GM12878 (cell line): ENCODE measurements around the gene DOHH. TPM values are rescaled to one million over a fixed set of nuclear protein-coding genes. Genes with fewer than 3 reads are reported as not detected.

Experiments
- ATAC-seq: fragments of 200-7000 bp; cut with Tn5 transposase; 3 replicates; pipeline ENCODE4 v1.9.1; 2020; ENCODE audit warnings: mild to moderate bottlenecking, moderate library complexity
- BruUV-seq: library from RNA; stranded (reverse); fragments of 400-500 nt; replicated peaks from 2 replicates; lab custom pipeline; 2021; lab: Mats Ljungman, UMichigan
- CTCF ChIA-PET: fragments of 300-600 bp; sonication (Branson Sonifier 250); formaldehyde crosslinking; extraction: SDS; loops from one replicate; lab custom pipeline; 2021; ENCODE audit warnings: inconsistent platforms; lab: Yijun Ruan, JAX
- POLR2A ChIA-PET: fragments of 350-600 bp; formaldehyde crosslinking; extraction: SDS; loops from one replicate; lab custom pipeline; 2021; ENCODE audit warnings: inconsistent platforms; lab: Charles Lee
- RAD21 ChIA-PET: fragments of 300-600 bp; sonication (Branson Sonifier 250); formaldehyde crosslinking; loops from one replicate; lab custom pipeline; 2023; ENCODE audit warnings: antibody characterized with exemption; ENCODE audit not compliant: unreplicated experiment; lab: Charles Lee
- SMC1A ChIA-PET: fragments of 300-600 bp; sonication (Branson Sonifier 250); formaldehyde crosslinking; loops from one replicate; lab custom pipeline; 2023; ENCODE audit not compliant: unreplicated experiment, uncharacterized antibody; lab: Charles Lee
- DNase-seq: peaks from one replicate; pipeline ENCODE4 v3.0.0-alpha.2; 2011; ENCODE audit warnings: low read depth, low spot score
- FAIRE-seq: peaks from 3 replicates; lab custom pipeline; 2011; peaks lifted over from hg19 to GRCh38; lab: Jason Lieb, UNC
- H2AFZ ChIP-seq: 2 replicates; pipeline ENCODE4 v1.6.0; 2011; ENCODE audit warnings: low read depth, low read length, control low read depth; ENCODE audit not compliant: control insufficient read depth
- H3K27ac ChIP-seq: 2 replicates; pipeline ENCODE4 v1.5.1; 2011; ENCODE audit warnings: control low read depth; ENCODE audit not compliant: control insufficient read depth, insufficient read depth
- H3K27me3 ChIP-seq, 2 experiments: replicated peaks in 1 of 2; 2 replicates each; pipeline versions ENCODE4 v1.6.0 to v1.6.1; 2011; ENCODE audit warnings: low read length in 1 of 2; ENCODE audit not compliant: control insufficient read depth in 2 of 2, insufficient read depth in 2 of 2
- H3K36me3 ChIP-seq, 2 experiments: 2 replicates each; pipeline ENCODE4 v1.5.1; 2011; ENCODE audit warnings: low read length in 1 of 2; ENCODE audit not compliant: control insufficient read depth in 2 of 2, insufficient read depth in 2 of 2
- H3K4me1 ChIP-seq: 2 replicates; pipeline ENCODE4 v1.6.1; 2011; ENCODE audit warnings: mild to moderate bottlenecking, low read length, moderate library complexity, mixed read lengths; ENCODE audit not compliant: control insufficient read depth, insufficient read depth
- H3K4me2 ChIP-seq: 2 replicates; pipeline ENCODE4 v1.6.0; 2011; ENCODE audit warnings: control low read depth; ENCODE audit not compliant: control insufficient read depth, insufficient read depth
- H3K4me3 ChIP-seq: fragments of 200-600 bp; sonication (generic); 2 replicates; pipeline ENCODE4 v1.5.1; 2016
- H3K79me2 ChIP-seq: 2 replicates; pipeline ENCODE4 v1.6.0; 2011; ENCODE audit warnings: low read length; ENCODE audit not compliant: control insufficient read depth, insufficient read depth
- H3K9ac ChIP-seq: 2 replicates; pipeline ENCODE4 v1.8.0; 2011; ENCODE audit warnings: low read length, control low read depth, mixed read lengths; ENCODE audit not compliant: control insufficient read depth, insufficient read depth
- H3K9me3 ChIP-seq: replicated peaks from 3 replicates; pipeline ENCODE4 v1.5.1; 2011; ENCODE audit warnings: mild to moderate bottlenecking, low read length; ENCODE audit not compliant: control insufficient read depth, insufficient read depth
- H4K20me1 ChIP-seq: 2 replicates; pipeline ENCODE4 v1.6.0; 2011; ENCODE audit not compliant: control insufficient read depth, insufficient read depth
- POLR2A ChIP-seq: IDR thresholded peaks from 2 replicates; pipeline ENCODE4 v1.6.1; 2011; ENCODE audit warnings: low read depth, mild to moderate bottlenecking, low read length
- SKIL ChIP-seq: fragments of 450-650 bp; IDR thresholded peaks from 2 replicates; pipeline ENCODE4 v1.6.1; 2017; ENCODE audit warnings: mild to moderate bottlenecking, low read depth, inconsistent platforms; ENCODE audit not compliant: poor library complexity, severe bottlenecking
- WGBS: methylation state at CpG from one replicate; pipeline ENCODE4 v1.1.6; 2016; ENCODE audit warnings: low lambda C conversion rate; ENCODE audit not compliant: insufficient replicate concordance, insufficient coverage; ENCODE audit errors: missing lambda C conversion rate; 5-methylcytosine and 5-hydroxymethylcytosine counted together
- in situ Hi-C: fragments of 300-500 bp; cut with MboI; formaldehyde crosslinking; loops from 9 replicates; pipeline ENCODE4 v1.14.3; 2018; ENCODE audit warnings: mixed read lengths
- intact Hi-C: fragments of 100-400 bp; cut with micrococcal nuclease; formaldehyde crosslinking; loops from one replicate; pipeline ENCODE4 v1.14.2; 2022; ENCODE audit not compliant: unreplicated experiment
- polyA plus RNA-seq, 11 experiments: library from polyadenylated mRNA; depleted of rRNA in 4 of 11; unstranded in 6 of 11; stranded (reverse) in 5 of 11; fragments of >200 nt; fragmentation: Nextera tagmentation in 4 of 11; fragmentation: Illumina TruSeq in 1 of 11; extraction: Ambion mirVana in 4 of 11; extraction: Trizol in 1 of 11; gene quantifications; 1 replicate in 1 of 11; 2 replicates in 10 of 11; pipeline versions ENCODE4 v1.2.1 to v1.2.3, GENCODE V29; 2011 to 2016; ENCODE audit warnings: inconsistent platforms in 2 of 11, missing spikeins in 2 of 11, low read depth in 1 of 11
- total RNA-seq, 4 experiments: library from RNA; depleted of rRNA in 3 of 4; stranded (reverse); fragments of >200 nt in 3 of 4; fragmentation: Illumina TruSeq in 1 of 4; extraction: Trizol in 1 of 4; gene quantifications; 2 replicates each; pipeline versions ENCODE4 v1.2.1 to v1.2.3, GENCODE V29; 2013 to 2021

Gene DOHH
- total and polyA plus RNA-seq, 10 of the 15 experiments (the other 5 are each of a cell fraction or from before 2014, with no cell fraction given): 0.11 to 28.6 (median 11.7) TPM

GRCh38 chr19:3469638-3470499 is 30.6 kb downstream of the DOHH start:
- Histone ChIP-seq H3K4me1 (no peaks in the 10 kb centered on the region), H3K79me2 (no peaks in the 10 kb centered on the region), H3K27me3 (no peaks in the 10 kb centered on the region), H3K9ac (no peak overlapping the region), H3K9me3 (no peaks in the 10 kb centered on the region), H3K27ac (no peak overlapping the region), H2AFZ (no peak overlapping the region), H3K4me2 (no peak overlapping the region), H3K4me3 (no peak overlapping the region), H3K36me3 (no peaks in the 10 kb centered on the region; a peak in 2 of 4 replicates), H4K20me1 (peaks cover 2% of the 10 kb centered on the region; the same call in 1 of the 2 replicates)
- CTCF ChIA-PET: interaction anchor here (0.6 to 2.6 kb wide), 8 partner anchors 10 to 228 kb away, joined by 3 to 15 read pairs (median 5); partner anchors contain the start of gene SMIM24
- SMC1A ChIA-PET: interaction anchor here (0.5 to 0.6 kb wide), 2 partner anchors 32 to 174 kb away, joined by 3 read pairs; no protein-coding TSS in a partner anchor
- intact Hi-C loops (no loop called here), in situ Hi-C loops (loop anchor here (5.0 kb wide), 1 partner anchor 143 kb away; no protein-coding TSS in a partner anchor)
- BruUV-seq: no TSS peak
- WGBS: 30% methylated on average over 14 of the region's 14 CpGs
- POLR2A ChIA-PET: interaction anchor here (0.6 kb wide), 1 partner anchor 257 kb away, joined by 7 read pairs; no protein-coding TSS in a partner anchor
- ATAC-seq: no peak
- TF ChIP-seq POLR2A (peak; percentile 41; the same call in 1 of the 2 replicates), SKIL (no peak)
- DNase-seq: no peak
- no peak for FAIRE-seq
- RAD21 ChIA-PET: interaction anchor here (0.6 to 1.6 kb wide), 4 partner anchors 15 to 165 kb away, joined by 3 to 6 read pairs (median 4); no protein-coding TSS in a partner anchor
